Mesenchymal stem cell (in vitro differentiated cells and primary cell): ENCODE results near the gene PRKAG1.

Experiments
- DNase-seq: peaks from one replicate; pipeline ENCODE4 v3.0.0-alpha.2; 2013
- H2AFZ ChIP-seq: one replicate; pipeline ENCODE4 v1.6.1; 2013; ENCODE audit warnings: low read depth, mild to moderate bottlenecking, control low read depth, inconsistent platforms, low read length, moderate library complexity
- H2AK5ac ChIP-seq: 2 replicates; pipeline ENCODE4 v1.6.1; 2013; ENCODE audit warnings: low read length, moderate library complexity, mild to moderate bottlenecking, inconsistent platforms; ENCODE audit not compliant: severe bottlenecking
- H2BK120ac ChIP-seq: one replicate; pipeline ENCODE4 v1.6.1; 2013; ENCODE audit warnings: low read depth, mild to moderate bottlenecking, inconsistent platforms, low read length, moderate library complexity
- H2BK12ac ChIP-seq, 2 experiments: one replicate each; pipeline ENCODE4 v1.6.1; 2013; ENCODE audit warnings: inconsistent platforms in 2 of 2, low read length in 2 of 2, mild to moderate bottlenecking in 2 of 2, moderate library complexity in 2 of 2, control low read depth in 1 of 2
- H2BK15ac ChIP-seq: one replicate; pipeline ENCODE4 v1.6.1; 2013; ENCODE audit warnings: mild to moderate bottlenecking, low read depth, inconsistent platforms; ENCODE audit not compliant: poor library complexity, severe bottlenecking
- H2BK5ac ChIP-seq: 2 replicates; pipeline ENCODE4 v1.6.1; 2013; ENCODE audit warnings: low read depth, mild to moderate bottlenecking, low read length, control low read depth, inconsistent platforms; ENCODE audit not compliant: poor library complexity, severe bottlenecking
- H3K14ac ChIP-seq, 2 experiments: one replicate each; pipeline ENCODE4 v1.6.1; 2013; ENCODE audit warnings: inconsistent platforms in 2 of 2, low read length in 2 of 2, control low read depth in 1 of 2, mild to moderate bottlenecking in 1 of 2, moderate library complexity in 1 of 2
- H3K18ac ChIP-seq, 2 experiments: one replicate each; pipeline ENCODE4 v1.6.1; 2013; ENCODE audit warnings: inconsistent platforms in 2 of 2, low read length in 2 of 2, control low read depth in 1 of 2, low read depth in 1 of 2, mild to moderate bottlenecking in 1 of 2
- H3K23ac ChIP-seq, 2 experiments: one replicate each; pipeline ENCODE4 v1.6.1; 2013; ENCODE audit warnings: inconsistent platforms in 2 of 2, low read length in 2 of 2, mild to moderate bottlenecking in 2 of 2, moderate library complexity in 2 of 2, control low read depth in 1 of 2
- H3K27ac ChIP-seq: 2 replicates; pipeline ENCODE4 v1.5.1; 2013; ENCODE audit warnings: mild to moderate bottlenecking, moderate library complexity, low read length, control low read depth, inconsistent platforms; ENCODE audit not compliant: poor library complexity, severe bottlenecking
- H3K27me3 ChIP-seq, 2 experiments: 2 replicates each; pipeline versions ENCODE4 v1.6.1 to v1.7.0; 2013; ENCODE audit warnings: low read length in 2 of 2, mild to moderate bottlenecking in 2 of 2, moderate library complexity in 2 of 2, control low read depth in 1 of 2, inconsistent platforms in 1 of 2; ENCODE audit not compliant: control insufficient read depth in 1 of 2, insufficient read depth in 1 of 2
- H3K36me3 ChIP-seq, 2 experiments: 2 replicates each; pipeline versions ENCODE4 v1.6.1 to v1.7.0; 2013; ENCODE audit warnings: low read length in 2 of 2, control low read depth in 1 of 2, inconsistent platforms in 1 of 2, low read depth in 1 of 2, mild to moderate bottlenecking in 1 of 2; ENCODE audit not compliant: insufficient read depth in 2 of 2, control insufficient read depth in 1 of 2
- H3K4ac ChIP-seq, 2 experiments: one replicate each; pipeline ENCODE4 v1.6.1; 2013; ENCODE audit warnings: inconsistent platforms in 2 of 2, low read length in 2 of 2, mild to moderate bottlenecking in 2 of 2, moderate library complexity in 2 of 2, control low read depth in 1 of 2, low read depth in 1 of 2
- H3K4me1 ChIP-seq: 2 replicates; pipeline ENCODE4 v1.6.1; 2013; ENCODE audit warnings: low read depth, low read length, control low read depth; ENCODE audit not compliant: control insufficient read depth, insufficient read depth
- H3K4me2 ChIP-seq: 2 replicates; pipeline ENCODE4 v1.6.1; 2013; ENCODE audit warnings: low read length, mild to moderate bottlenecking, inconsistent platforms; ENCODE audit not compliant: poor library complexity, severe bottlenecking
- H3K4me3 ChIP-seq, 2 experiments: 2 replicates each; pipeline versions ENCODE4 v1.5.1 to v1.7.0; 2013; ENCODE audit warnings: low read length in 2 of 2, mild to moderate bottlenecking in 2 of 2, control low read depth in 1 of 2, low read depth in 1 of 2; ENCODE audit not compliant: insufficient read depth in 1 of 2
- H3K79me1 ChIP-seq: replicated peaks from 2 replicates; pipeline ENCODE4 v1.6.1; 2013; ENCODE audit warnings: mild to moderate bottlenecking, control low read depth, low read length, inconsistent platforms; ENCODE audit not compliant: poor library complexity, severe bottlenecking
- H3K9ac ChIP-seq: 2 replicates; pipeline ENCODE4 v1.7.0; 2013; ENCODE audit warnings: mild to moderate bottlenecking, low read length, moderate library complexity
- H3K9me3 ChIP-seq: 2 replicates; pipeline ENCODE4 v1.7.0; 2013; ENCODE audit warnings: mild to moderate bottlenecking, low read length; ENCODE audit not compliant: control insufficient read depth
- H4K8ac ChIP-seq: one replicate; pipeline ENCODE4 v1.6.1; 2013; ENCODE audit warnings: inconsistent platforms, mild to moderate bottlenecking, low read length, moderate library complexity
- H4K91ac ChIP-seq: one replicate; pipeline ENCODE4 v1.6.1; 2013; ENCODE audit warnings: mild to moderate bottlenecking, low read length, inconsistent platforms
- WGBS: methylation state at CpG from one replicate; pipeline ENCODE4 v1.1.7; 2013; ENCODE audit warnings: mixed read lengths; 5-methylcytosine and 5-hydroxymethylcytosine counted together

Gene PRKAG1

GRCh38 chr12:48994224-48995085, 24.1 kb downstream of the PRKAG1 start:
- Histone ChIP-seq H4K91ac (no peak overlapping the region), H3K36me3 (no peaks in the 10 kb centered on the region), H2BK12ac (no peak overlapping the region), H3K27ac (no peak overlapping the region), H3K4me1 (peaks cover 24% of the 10 kb centered on the region), H2AFZ (no peak overlapping the region), H2BK15ac (no peak overlapping the region), H2AK5ac (no peak overlapping the region), H3K23ac (no peak overlapping the region), H2BK5ac (no peak overlapping the region), H3K18ac (no peak overlapping the region), H2BK120ac (no peak overlapping the region), H3K9me3 (no peaks in the 10 kb centered on the region), H3K27me3 (peaks cover 61 to 68% of the 10 kb centered on the region in 2 experiments), H3K14ac (no peak overlapping the region), H3K4ac (no peak overlapping the region), H4K8ac (no peak overlapping the region), H3K9ac (peak overlapping the region; percentile 50), H3K79me1 (no peaks in the 10 kb centered on the region), H3K4me2 (no peak overlapping the region), H3K4me3 (peak overlapping the region in 1 of 2 experiments; percentile 61)
- 19% methylated on average over 19 of the region's 32 CpGs for WGBS
- no peak for DNase-seq

GRCh38 chr12:48993787-48994186, 24.8 kb downstream of the PRKAG1 start:
- peaks cover 18% of the 10 kb centered on the region for H3K4me1 ChIP-seq
- H2BK120ac ChIP-seq, result no peak overlapping the region
- no peak overlapping the region for H3K18ac ChIP-seq
- no peak overlapping the region for H3K23ac ChIP-seq
- peaks cover 65 to 72% of the 10 kb centered on the region in 2 experiments for H3K27me3 ChIP-seq
- 67% methylated on average over 3 of the region's 3 CpGs for WGBS
- H4K91ac ChIP-seq, result no peak overlapping the region
- H3K4me2 ChIP-seq, result no peak overlapping the region
- no peak overlapping the region for H3K4me3 ChIP-seq
- no peaks in the 10 kb centered on the region for H3K9me3 ChIP-seq
- H3K4ac ChIP-seq, result no peak overlapping the region
- no peak overlapping the region for H3K9ac ChIP-seq
- no peak overlapping the region for H4K8ac ChIP-seq
- H3K79me1 ChIP-seq, result no peaks in the 10 kb centered on the region
- no peak for DNase-seq
- no peak overlapping the region for H2BK12ac ChIP-seq
- H3K14ac ChIP-seq, result no peak overlapping the region
- no peak overlapping the region for H2AK5ac ChIP-seq
- no peak overlapping the region for H3K27ac ChIP-seq
- no peak overlapping the region for H2AFZ ChIP-seq
- H2BK5ac ChIP-seq, result no peak overlapping the region
- H2BK15ac ChIP-seq, result no peak overlapping the region
- no peaks in the 10 kb centered on the region for H3K36me3 ChIP-seq

- Histone ChIP-seq H3K9me3 (no peaks in the 10 kb centered on the region), H2BK12ac (no peak overlapping the region), H2BK15ac (no peak overlapping the region), H3K9ac (no peak overlapping the region), H3K36me3 (no peaks in the 10 kb centered on the region), H4K91ac (no peak overlapping the region), H2BK120ac (no peak overlapping the region), H4K8ac (no peak overlapping the region), H3K4me2 (no peak overlapping the region), H2AFZ (no peak overlapping the region), H3K23ac (no peak overlapping the region), H3K4me3 (no peak overlapping the region), H2BK5ac (no peak overlapping the region), H3K18ac (no peak overlapping the region), H3K27ac (no peak overlapping the region), H3K4ac (no peak overlapping the region), H3K79me1 (no peaks in the 10 kb centered on the region), H3K27me3 (peaks cover 74 to 75% of the 10 kb centered on the region in 2 experiments), H3K4me1 (no peaks in the 10 kb centered on the region), H3K14ac (no peak overlapping the region), H2AK5ac (no peak overlapping the region)
- 65% methylated on average over 8 of the region's 8 CpGs for WGBS
- DNase-seq, result peak; percentile 26
Observed at GRCh38 chr12:48991247-48992050, 27.1 kb downstream of the PRKAG1 start.

- Histone ChIP-seq H3K36me3 (no peaks in the 10 kb centered on the region), H2AK5ac (no peak overlapping the region), H3K4me3 (no peak overlapping the region), H4K8ac (no peak overlapping the region), H2BK12ac (no peak overlapping the region), H3K27ac (no peak overlapping the region), H3K4me1 (no peaks in the 10 kb centered on the region), H3K27me3 (peaks cover 79 to 84% of the 10 kb centered on the region in 2 experiments), H2BK5ac (no peak overlapping the region), H3K4ac (no peak overlapping the region), H3K4me2 (no peak overlapping the region), H2AFZ (no peak overlapping the region), H2BK15ac (no peak overlapping the region), H3K9me3 (no peaks in the 10 kb centered on the region), H2BK120ac (no peak overlapping the region), H3K18ac (no peak overlapping the region), H3K9ac (no peak overlapping the region), H4K91ac (no peak overlapping the region), H3K79me1 (no peaks in the 10 kb centered on the region), H3K23ac (no peak overlapping the region), H3K14ac (no peak overlapping the region)
- no peak for DNase-seq
Observed at GRCh38 chr12:48990552-48990951, 28.0 kb downstream of the PRKAG1 start.
